Astrocyte (in vitro differentiated cells and primary cell): Measurements from ENCODE around the gene UBAC2. TPM values are rescaled to one million over a fixed set of nuclear protein-coding genes. Genes with fewer than 3 reads are reported as not detected.

ENCODE experiments used
- DNase-seq: peaks from one replicate; pipeline ENCODE4 v3.0.0-alpha.2; 2010; ENCODE audit warnings: low read depth
- FAIRE-seq: peaks from 2 replicates; lab custom pipeline; 2011; peaks lifted over from hg19 to GRCh38; lab: Jason Lieb, UNC
- H2AFZ ChIP-seq: 2 replicates; pipeline ENCODE4 v1.6.0; 2012; ENCODE audit warnings: low read depth, low read length, inconsistent platforms
- H3K27ac ChIP-seq: 2 replicates; pipeline ENCODE4 v1.5.1; 2011; ENCODE audit warnings: low read depth, low read length, inconsistent platforms
- H3K27me3 ChIP-seq: 2 replicates; pipeline ENCODE4 v1.6.0; 2011; ENCODE audit warnings: low read length, inconsistent platforms; ENCODE audit not compliant: insufficient read depth
- H3K36me3 ChIP-seq: 2 replicates; pipeline ENCODE4 v1.5.1; 2011; ENCODE audit warnings: low read length, inconsistent platforms; ENCODE audit not compliant: insufficient read depth
- H3K4me1 ChIP-seq: 2 replicates; pipeline ENCODE4 v1.5.1; 2011; ENCODE audit warnings: low read length, inconsistent platforms; ENCODE audit not compliant: insufficient read depth
- H3K4me2 ChIP-seq: 2 replicates; pipeline ENCODE4 v1.6.0; 2012; ENCODE audit warnings: low read length, inconsistent platforms
- H3K4me3 ChIP-seq: 2 replicates; pipeline ENCODE4 v1.5.1; 2011; ENCODE audit warnings: low read depth, mild to moderate bottlenecking, low read length, inconsistent platforms; ENCODE audit not compliant: insufficient read depth
- H3K79me2 ChIP-seq: 2 replicates; pipeline ENCODE4 v1.6.0; 2012; ENCODE audit warnings: mild to moderate bottlenecking, low read length, inconsistent platforms; ENCODE audit not compliant: insufficient read depth
- H3K9ac ChIP-seq: 2 replicates; pipeline ENCODE4 v1.6.0; 2012; ENCODE audit warnings: mild to moderate bottlenecking, low read length, inconsistent platforms
- H3K9me3 ChIP-seq: 2 replicates; pipeline ENCODE4 v1.5.1; 2012; ENCODE audit warnings: low read depth, mild to moderate bottlenecking, low read length, inconsistent platforms; ENCODE audit not compliant: insufficient read depth
- H4K20me1 ChIP-seq: 2 replicates; pipeline ENCODE4 v1.6.0; 2012; ENCODE audit warnings: low read length, inconsistent platforms; ENCODE audit not compliant: insufficient read depth
- H3K27ac Mint-ChIP-seq: one replicate; pipeline ENCODE4 v1.8.0; 2021; ENCODE audit warnings: mild to moderate bottlenecking, mixed read lengths; ENCODE audit not compliant: unreplicated experiment
- H3K27me3 Mint-ChIP-seq: one replicate; pipeline ENCODE4 v1.8.0; 2021; ENCODE audit warnings: low read depth, mixed read lengths; ENCODE audit not compliant: unreplicated experiment
- H3K36me3 Mint-ChIP-seq: one replicate; pipeline ENCODE4 v1.8.0; 2021; ENCODE audit warnings: low read depth, mixed read lengths; ENCODE audit not compliant: unreplicated experiment
- H3K4me1 Mint-ChIP-seq: one replicate; pipeline ENCODE4 v1.8.0; 2021; ENCODE audit warnings: low read depth, mixed read lengths; ENCODE audit not compliant: unreplicated experiment
- H3K4me3 Mint-ChIP-seq: one replicate; pipeline ENCODE4 v1.8.0; 2021; ENCODE audit warnings: mild to moderate bottlenecking, moderate library complexity, mixed read lengths; ENCODE audit not compliant: unreplicated experiment
- H3K9me3 Mint-ChIP-seq: one replicate; pipeline ENCODE4 v1.8.0; 2021; ENCODE audit warnings: mild to moderate bottlenecking, mixed read lengths; ENCODE audit not compliant: unreplicated experiment
- CTCF ChIP-seq: IDR thresholded peaks from 2 replicates; pipeline ENCODE4 v1.5.1; 2011; ENCODE audit warnings: low read depth, mild to moderate bottlenecking, inconsistent platforms, low read length, moderate library complexity; ENCODE audit not compliant: insufficient read depth
- EZH2 ChIP-seq: IDR thresholded peaks from 2 replicates; pipeline ENCODE4 v1.6.1; 2012; ENCODE audit warnings: mild to moderate bottlenecking, low read length, inconsistent platforms; ENCODE audit not compliant: insufficient read depth
- total RNA-seq: library from RNA; stranded (reverse); gene quantifications from 2 replicates; pipeline ENCODE4 v1.2.1, GENCODE V29; 2021

UBAC2 gene
- total RNA-seq, 1 donor from 2014 or later: 61.0 TPM

GRCh38 chr13:99334221-99334620 is 133.6 kb downstream of the UBAC2 start:
- no peak for FAIRE-seq
- Histone ChIP-seq H3K4me2 (no peak overlapping the region), H3K9me3 (no peaks in the 10 kb centered on the region), H3K36me3 (no peaks in the 10 kb centered on the region), H3K4me1 (peaks cover 6% of the 10 kb centered on the region), H2AFZ (no peak overlapping the region), H3K4me3 (no peak overlapping the region), H3K27ac (no peak overlapping the region), H3K9ac (no peak overlapping the region), H3K27me3 (no peaks in the 10 kb centered on the region), H4K20me1 (peaks cover 8% of the 10 kb centered on the region), H3K79me2 (no peaks in the 10 kb centered on the region)
- DNase-seq: no peak
- Mint-ChIP-seq H3K36me3 (peaks cover 10% of the 10 kb centered on the region), H3K27ac (no peak overlapping the region), H3K4me3 (no peak overlapping the region), H3K27me3 (no peaks in the 10 kb centered on the region), H3K9me3 (no peaks in the 10 kb centered on the region), H3K4me1 (no peaks in the 10 kb centered on the region)
- TF ChIP-seq EZH2 (no peak), CTCF (no peak)

GRCh38 chr13:99335087-99335486 is 134.4 kb downstream of the UBAC2 start:
- H3K9ac ChIP-seq: no peak overlapping the region
- no peak overlapping the region for H2AFZ ChIP-seq
- H3K9me3 Mint-ChIP-seq: no peaks in the 10 kb centered on the region
- H3K4me2 ChIP-seq: no peak overlapping the region
- H3K4me1 ChIP-seq: peaks cover 6% of the 10 kb centered on the region
- TF ChIP-seq CTCF: no peak
- no peaks in the 10 kb centered on the region for H3K36me3 ChIP-seq
- no peaks in the 10 kb centered on the region for H3K9me3 ChIP-seq
- H3K27me3 ChIP-seq: no peaks in the 10 kb centered on the region
- no peak overlapping the region for H3K27ac Mint-ChIP-seq
- H3K4me1 Mint-ChIP-seq: peaks cover 1% of the 10 kb centered on the region
- H3K79me2 ChIP-seq: no peaks in the 10 kb centered on the region
- peaks cover 10% of the 10 kb centered on the region for H3K36me3 Mint-ChIP-seq
- no peaks in the 10 kb centered on the region for H3K27me3 Mint-ChIP-seq
- DNase-seq (no peak), FAIRE-seq (no peak)
- H3K4me3 Mint-ChIP-seq: no peak overlapping the region
- H3K4me3 ChIP-seq: no peak overlapping the region
- peaks cover 8% of the 10 kb centered on the region for H4K20me1 ChIP-seq
- H3K27ac ChIP-seq: no peak overlapping the region

- Mint-ChIP-seq H3K27me3 (no peaks in the 10 kb centered on the region), H3K27ac (no peak overlapping the region), H3K4me1 (peaks cover 3% of the 10 kb centered on the region), H3K9me3 (no peaks in the 10 kb centered on the region), H3K4me3 (no peak overlapping the region), H3K36me3 (peaks cover 10% of the 10 kb centered on the region)
- no peak overlapping the region for H3K4me3 ChIP-seq
- no peak overlapping the region for H2AFZ ChIP-seq
- H3K36me3 ChIP-seq: no peaks in the 10 kb centered on the region
- no peaks in the 10 kb centered on the region for H3K27me3 ChIP-seq
- H3K9me3 ChIP-seq: no peaks in the 10 kb centered on the region
- H4K20me1 ChIP-seq: peaks cover 8% of the 10 kb centered on the region
- DNase-seq (no peak), FAIRE-seq (no peak)
- no peak overlapping the region for H3K4me2 ChIP-seq
- H3K79me2 ChIP-seq: no peaks in the 10 kb centered on the region
- no peak overlapping the region for H3K9ac ChIP-seq
- peaks cover 6% of the 10 kb centered on the region for H3K4me1 ChIP-seq
- TF ChIP-seq CTCF (no peak), EZH2 (no peak)
- no peak overlapping the region for H3K27ac ChIP-seq
Measured at GRCh38 chr13:99335603-99336002, 134.9 kb downstream of the UBAC2 start.
